RWPE1 (cell line): Measurements from ENCODE around the gene PDE3A.
A peak's percentile ranks its signal among the peaks of the same experiment; 100 is the strongest.

Experiments
- CTCF ChIA-PET: fragments of 350-600 bp; sonication (Branson Sonifier 250); formaldehyde crosslinking; extraction: SDS; loops from one replicate; lab custom pipeline; 2021; lab: Yijun Ruan, JAX
- POLR2A ChIA-PET: fragments of 400-600 bp; formaldehyde crosslinking; extraction: SDS; loops from one replicate; lab custom pipeline; 2020; ENCODE audit warnings: antibody characterized with exemption; ENCODE audit not compliant: low non-redundant PET; lab: Yijun Ruan, JAX
- DNase-seq: peaks from one replicate; pipeline ENCODE4 v3.0.0; 2012; ENCODE audit warnings: low spot score
- H3K27ac ChIP-seq: fragments of 450-650 bp; 2 replicates; pipeline ENCODE4 v1.5.1; 2017
- TF ChIP-seq, protein P1 (sequence below): fragments of 450-650 bp; conservative IDR thresholded peaks from 2 replicates; pipeline ENCODE4 v1.5.1; 2017; ENCODE audit warnings: low read depth, mild to moderate bottlenecking

PDE3A gene

DNA sequence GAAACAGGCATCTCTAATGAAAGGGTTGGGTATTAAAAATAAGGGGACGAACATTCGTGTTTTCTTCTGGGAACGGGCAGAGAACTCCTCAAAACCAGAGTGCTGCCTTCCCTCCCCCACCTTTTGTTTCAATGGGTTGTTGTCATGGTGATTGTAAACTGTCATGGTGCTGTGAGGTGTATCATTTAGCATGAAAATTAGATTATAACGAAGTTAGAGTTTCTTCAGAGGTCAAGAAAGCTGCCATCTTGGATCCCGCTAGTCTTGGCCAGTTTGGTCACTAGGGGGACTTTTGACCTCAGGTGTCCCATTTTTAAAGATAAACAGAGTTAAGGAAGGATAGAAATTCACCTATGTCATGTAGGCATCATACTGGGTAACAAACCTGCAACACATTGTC lies 123.0 kb downstream of the PDE3A start:
- CTCF ChIA-PET: no interaction called here
- POLR2A ChIA-PET: no interaction called here
- no peak for DNase-seq
- H3K27ac ChIP-seq: no peak overlapping the region
- TF ChIP-seq, protein P1, sequence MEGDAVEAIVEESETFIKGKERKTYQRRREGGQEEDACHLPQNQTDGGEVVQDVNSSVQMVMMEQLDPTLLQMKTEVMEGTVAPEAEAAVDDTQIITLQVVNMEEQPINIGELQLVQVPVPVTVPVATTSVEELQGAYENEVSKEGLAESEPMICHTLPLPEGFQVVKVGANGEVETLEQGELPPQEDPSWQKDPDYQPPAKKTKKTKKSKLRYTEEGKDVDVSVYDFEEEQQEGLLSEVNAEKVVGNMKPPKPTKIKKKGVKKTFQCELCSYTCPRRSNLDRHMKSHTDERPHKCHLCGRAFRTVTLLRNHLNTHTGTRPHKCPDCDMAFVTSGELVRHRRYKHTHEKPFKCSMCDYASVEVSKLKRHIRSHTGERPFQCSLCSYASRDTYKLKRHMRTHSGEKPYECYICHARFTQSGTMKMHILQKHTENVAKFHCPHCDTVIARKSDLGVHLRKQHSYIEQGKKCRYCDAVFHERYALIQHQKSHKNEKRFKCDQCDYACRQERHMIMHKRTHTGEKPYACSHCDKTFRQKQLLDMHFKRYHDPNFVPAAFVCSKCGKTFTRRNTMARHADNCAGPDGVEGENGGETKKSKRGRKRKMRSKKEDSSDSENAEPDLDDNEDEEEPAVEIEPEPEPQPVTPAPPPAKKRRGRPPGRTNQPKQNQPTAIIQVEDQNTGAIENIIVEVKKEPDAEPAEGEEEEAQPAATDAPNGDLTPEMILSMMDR: no peak

DNA sequence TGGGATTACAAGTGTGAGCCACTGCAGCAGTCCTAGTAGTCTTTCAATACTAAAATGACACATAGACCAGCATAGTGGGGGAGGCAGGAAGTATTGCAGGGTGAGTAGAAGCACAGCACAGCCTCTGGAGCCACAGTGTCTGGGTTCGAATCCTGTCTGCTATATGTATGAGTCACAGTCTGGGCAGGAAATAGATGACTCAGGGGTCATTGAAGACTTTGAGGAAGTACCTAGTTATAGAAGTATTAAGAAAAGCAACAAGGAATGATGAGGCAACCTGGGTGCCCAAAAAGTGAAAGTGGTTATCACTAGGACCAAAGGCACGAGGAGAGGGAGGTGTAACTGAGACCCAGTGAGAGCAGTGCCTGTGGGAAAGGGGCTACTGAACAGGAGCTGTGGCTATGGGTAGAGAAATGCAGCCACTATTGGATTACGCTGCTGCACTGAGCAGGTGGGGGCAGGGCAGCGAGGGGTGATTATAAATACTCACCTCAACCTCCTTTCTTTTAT lies 124.0 kb downstream of the PDE3A start:
- TF ChIP-seq, protein P1: no peak
- POLR2A ChIA-PET: no interaction called here
- CTCF ChIA-PET: no interaction called here
- DNase-seq: peak; percentile 0
- H3K27ac ChIP-seq: no peak overlapping the region

DNA sequence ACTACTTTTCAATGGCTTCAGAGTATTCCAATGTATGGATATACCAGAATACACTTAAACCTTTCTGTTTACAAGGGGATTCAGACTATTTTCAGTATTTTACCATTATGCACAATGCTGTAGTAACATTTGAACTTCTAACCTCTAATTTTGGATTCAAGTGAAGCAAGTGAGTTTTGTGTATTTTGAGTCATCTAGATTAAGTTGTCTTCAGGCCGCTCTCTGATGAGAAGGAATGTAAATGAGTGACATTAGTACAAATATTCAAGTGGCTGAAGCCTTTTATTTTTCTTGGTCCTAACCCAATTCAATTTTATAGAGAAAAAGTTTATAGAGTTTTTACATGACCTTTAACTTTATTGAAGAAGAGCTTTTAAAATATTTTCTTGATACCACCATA lies 125.6 kb downstream of the PDE3A start:
- ChIA-PET POLR2A (no interaction called here), CTCF (no interaction called here)
- H3K27ac ChIP-seq: no peak overlapping the region
- TF ChIP-seq, protein P1: no peak
- DNase-seq: no peak

DNA sequence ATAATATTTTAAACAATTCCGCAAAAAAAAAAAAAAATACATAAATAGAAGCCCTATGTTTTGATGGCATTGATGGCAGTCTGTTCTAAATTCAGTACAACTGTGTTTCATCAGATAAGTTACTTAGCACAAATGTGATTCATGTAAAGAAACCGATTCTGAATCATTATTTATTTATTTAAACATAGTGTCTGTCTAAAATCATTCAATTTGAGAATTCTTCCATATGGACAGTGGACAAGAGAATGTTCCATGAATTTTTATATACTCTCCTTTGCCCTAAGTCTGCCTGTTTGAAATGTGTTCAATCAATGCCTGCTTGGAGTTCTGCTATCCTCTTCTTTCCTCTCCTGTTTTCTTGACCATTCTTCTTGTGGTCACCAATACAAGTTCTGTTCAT lies 126.5 kb downstream of the PDE3A start:
- POLR2A ChIA-PET: no interaction called here

DNA sequence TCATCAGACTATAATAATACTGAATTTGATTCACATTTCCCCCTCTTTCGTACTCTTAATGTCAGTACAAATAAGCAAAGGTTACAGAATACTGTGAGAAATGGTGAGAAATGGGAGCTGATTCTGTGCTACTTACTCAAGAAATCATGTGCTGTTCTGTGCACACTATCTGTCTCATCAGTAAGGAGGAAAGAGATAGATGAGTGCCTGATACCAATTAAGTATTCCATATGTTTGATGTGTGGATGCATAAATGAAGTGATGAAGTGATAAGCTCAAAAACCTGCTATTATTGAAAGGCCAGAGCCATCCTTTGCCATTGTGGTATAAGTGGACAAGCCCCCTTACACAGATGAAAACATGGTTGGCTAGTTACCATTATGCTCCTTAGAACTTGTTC lies 127.7 kb downstream of the PDE3A start:
- no peak for DNase-seq
- no peak overlapping the region for H3K27ac ChIP-seq
- CTCF ChIA-PET: interaction anchor here (0.6 kb wide), 1 partner anchor 1136 kb away, joined by 3 read pairs; no protein-coding TSS in a partner anchor
- POLR2A ChIA-PET: no interaction called here
- TF ChIP-seq, protein P1: no peak

More for the DNA sequence above, 126.5 kb downstream of the PDE3A start:
- CTCF ChIA-PET: no interaction called here
- DNase-seq: no peak
- no peak overlapping the region for H3K27ac ChIP-seq
- TF ChIP-seq, protein P1: no peak

DNA sequence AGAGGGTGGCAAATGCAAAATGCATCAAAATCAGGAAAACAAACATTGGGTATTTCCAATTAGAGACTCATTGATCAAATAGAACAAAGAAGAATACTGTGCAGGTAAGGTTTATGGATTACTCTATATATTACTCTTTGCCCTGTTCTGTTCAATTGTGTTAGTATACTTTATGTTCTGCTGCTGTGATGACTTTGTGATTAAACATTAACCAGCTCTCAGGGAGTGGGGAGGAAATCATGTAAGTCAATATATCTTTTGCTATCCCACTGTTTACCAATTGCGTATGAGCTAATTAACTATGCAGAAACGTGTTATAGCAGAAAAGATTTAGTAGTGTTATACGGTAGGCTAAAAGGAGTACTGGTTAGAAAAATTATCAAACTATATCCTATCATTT lies 129.4 kb downstream of the PDE3A start:
- no peak for DNase-seq
- TF ChIP-seq, protein P1: no peak
- CTCF ChIA-PET: no interaction called here
- POLR2A ChIA-PET: no interaction called here
- no peak overlapping the region for H3K27ac ChIP-seq

DNA sequence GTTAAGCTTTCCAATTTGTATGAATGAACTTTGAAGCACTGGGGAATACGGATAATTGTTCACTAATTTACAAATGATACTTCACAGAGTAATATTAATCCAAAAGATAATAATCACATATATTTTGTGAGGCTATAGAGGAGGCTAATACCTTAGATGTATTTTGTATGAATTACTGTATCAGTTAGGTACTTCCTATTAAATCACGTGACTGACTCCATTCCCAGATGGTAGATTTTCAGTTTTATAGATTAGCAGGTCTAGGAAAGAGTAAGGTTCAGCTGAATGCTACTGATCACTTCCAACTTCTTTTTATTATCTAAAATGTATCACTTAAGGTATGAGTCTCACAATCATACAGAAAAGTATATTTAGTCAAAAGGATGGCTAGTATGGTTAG lies 133.6 kb downstream of the PDE3A start:
- no peak overlapping the region for H3K27ac ChIP-seq
- CTCF ChIA-PET: no interaction called here
- TF ChIP-seq, protein P1: no peak
- DNase-seq: no peak
- POLR2A ChIA-PET: no interaction called here
